Activated naive CD8-positive, alpha-beta T cell treated with anti-CD3 and anti-CD28 coated beads for 36 hours (primary cell): Measurements from ENCODE around the gene CEP131. TPM values are rescaled to one million over a fixed set of nuclear protein-coding genes. Genes with fewer than 3 reads are reported as not detected.

Source experiments
- DNase-seq: peaks from one replicate; pipeline ENCODE4 v3.0.0; 2021
- H3K27ac Mint-ChIP-seq: one replicate; pipeline ENCODE4 v1.8.0; 2022; ENCODE audit warnings: mild to moderate bottlenecking, moderate library complexity, mixed read lengths
- H3K27me3 Mint-ChIP-seq: one replicate; pipeline ENCODE4 v1.8.0; 2022; ENCODE audit warnings: mild to moderate bottlenecking, mixed read lengths
- H3K36me3 Mint-ChIP-seq: one replicate; pipeline ENCODE4 v1.8.0; 2021; ENCODE audit warnings: mild to moderate bottlenecking, mixed read lengths
- H3K4me1 Mint-ChIP-seq: one replicate; pipeline ENCODE4 v1.8.0; 2021; ENCODE audit warnings: mixed read lengths
- H3K4me3 Mint-ChIP-seq: one replicate; pipeline ENCODE4 v1.8.0; 2022; ENCODE audit warnings: mild to moderate bottlenecking, moderate library complexity, mixed read lengths
- H3K9me3 Mint-ChIP-seq: one replicate; pipeline ENCODE4 v1.8.0; 2022; ENCODE audit warnings: mixed read lengths
- total RNA-seq, 2 experiments: library from RNA; stranded (reverse); gene quantifications; one replicate each; pipeline ENCODE4 v1.2.3, GENCODE V29; 2021

Gene CEP131
- total RNA-seq, 2 experiments from 2014 or later, result 8.6 to 10.2 TPM

- Mint-ChIP-seq H3K9me3 (no peaks in the 10 kb centered on the region), H3K36me3 (no peaks in the 10 kb centered on the region), H3K27ac (no peak overlapping the region), H3K4me1 (no peaks in the 10 kb centered on the region), H3K4me3 (no peak overlapping the region), H3K27me3 (no peaks in the 10 kb centered on the region)
- no peak for DNase-seq
Observed at GRCh38 chr17:81194941-81195901, 27.5 kb downstream of the CEP131 start.

GRCh38 chr17:81194225-81194760 is 28.5 kb downstream of the CEP131 start:
- no peaks in the 10 kb centered on the region for H3K27me3 Mint-ChIP-seq
- H3K36me3 Mint-ChIP-seq, result no peaks in the 10 kb centered on the region
- no peak overlapping the region for H3K4me3 Mint-ChIP-seq
- no peak overlapping the region for H3K27ac Mint-ChIP-seq
- H3K4me1 Mint-ChIP-seq, result no peaks in the 10 kb centered on the region
- H3K9me3 Mint-ChIP-seq, result no peaks in the 10 kb centered on the region
- DNase-seq, result no peak

- DNase-seq, result no peak
- H3K36me3 Mint-ChIP-seq, result no peaks in the 10 kb centered on the region
- no peaks in the 10 kb centered on the region for H3K27me3 Mint-ChIP-seq
- no peaks in the 10 kb centered on the region for H3K9me3 Mint-ChIP-seq
- H3K4me3 Mint-ChIP-seq, result no peak overlapping the region
- no peaks in the 10 kb centered on the region for H3K4me1 Mint-ChIP-seq
- no peak overlapping the region for H3K27ac Mint-ChIP-seq
Observed at GRCh38 chr17:81193470-81194224, 29.1 kb downstream of the CEP131 start.

- H3K9me3 Mint-ChIP-seq, result no peaks in the 10 kb centered on the region
- no peak overlapping the region for H3K27ac Mint-ChIP-seq
- no peak overlapping the region for H3K4me3 Mint-ChIP-seq
- no peak for DNase-seq
- no peaks in the 10 kb centered on the region for H3K36me3 Mint-ChIP-seq
- no peaks in the 10 kb centered on the region for H3K27me3 Mint-ChIP-seq
- H3K4me1 Mint-ChIP-seq, result no peaks in the 10 kb centered on the region
Observed at GRCh38 chr17:81193051-81193410, 29.7 kb downstream of the CEP131 start.

GRCh38 chr17:81192386-81193050 is 30.2 kb downstream of the CEP131 start:
- DNase-seq, result no peak
- Mint-ChIP-seq H3K4me1 (no peaks in the 10 kb centered on the region), H3K27me3 (no peaks in the 10 kb centered on the region), H3K36me3 (no peaks in the 10 kb centered on the region), H3K27ac (no peak overlapping the region), H3K4me3 (no peak overlapping the region), H3K9me3 (no peaks in the 10 kb centered on the region)

GRCh38 chr17:81191646-81192045 is 31.1 kb downstream of the CEP131 start:
- Mint-ChIP-seq H3K9me3 (no peaks in the 10 kb centered on the region), H3K36me3 (no peaks in the 10 kb centered on the region), H3K27ac (no peak overlapping the region), H3K4me3 (no peak overlapping the region), H3K4me1 (no peaks in the 10 kb centered on the region), H3K27me3 (no peaks in the 10 kb centered on the region)
- no peak for DNase-seq

- Mint-ChIP-seq H3K27me3 (no peaks in the 10 kb centered on the region), H3K27ac (no peak overlapping the region), H3K36me3 (no peaks in the 10 kb centered on the region), H3K4me3 (no peak overlapping the region), H3K4me1 (no peaks in the 10 kb centered on the region), H3K9me3 (no peaks in the 10 kb centered on the region)
- no peak for DNase-seq
Observed at GRCh38 chr17:81191116-81191515, 31.6 kb downstream of the CEP131 start.

GRCh38 chr17:81190591-81190990 is 32.2 kb downstream of the CEP131 start:
- no peaks in the 10 kb centered on the region for H3K4me1 Mint-ChIP-seq
- DNase-seq, result no peak
- no peaks in the 10 kb centered on the region for H3K27me3 Mint-ChIP-seq
- H3K9me3 Mint-ChIP-seq, result no peaks in the 10 kb centered on the region
- H3K36me3 Mint-ChIP-seq, result no peaks in the 10 kb centered on the region
- H3K27ac Mint-ChIP-seq, result no peak overlapping the region
- H3K4me3 Mint-ChIP-seq, result no peak overlapping the region

- no peak for DNase-seq
- Mint-ChIP-seq H3K4me1 (no peaks in the 10 kb centered on the region), H3K4me3 (no peak overlapping the region), H3K9me3 (no peaks in the 10 kb centered on the region), H3K27ac (no peak overlapping the region), H3K27me3 (no peaks in the 10 kb centered on the region), H3K36me3 (no peaks in the 10 kb centered on the region)
Observed at GRCh38 chr17:81189670-81190530, 32.9 kb downstream of the CEP131 start.

GRCh38 chr17:81189016-81189415 is 33.7 kb downstream of the CEP131 start:
- Mint-ChIP-seq H3K4me1 (no peaks in the 10 kb centered on the region), H3K27me3 (no peaks in the 10 kb centered on the region), H3K9me3 (no peaks in the 10 kb centered on the region), H3K4me3 (no peak overlapping the region), H3K36me3 (no peaks in the 10 kb centered on the region), H3K27ac (no peak overlapping the region)
- DNase-seq, result no peak

GRCh38 chr17:81188491-81188840 is 34.3 kb downstream of the CEP131 start:
- H3K9me3 Mint-ChIP-seq, result no peaks in the 10 kb centered on the region
- no peaks in the 10 kb centered on the region for H3K27me3 Mint-ChIP-seq
- no peaks in the 10 kb centered on the region for H3K4me1 Mint-ChIP-seq
- H3K4me3 Mint-ChIP-seq, result no peak overlapping the region
- H3K27ac Mint-ChIP-seq, result no peak overlapping the region
- DNase-seq, result no peak
- no peaks in the 10 kb centered on the region for H3K36me3 Mint-ChIP-seq

GRCh38 chr17:81187586-81188490 is 34.9 kb downstream of the CEP131 start:
- H3K4me3 Mint-ChIP-seq, result no peak overlapping the region
- H3K27me3 Mint-ChIP-seq, result no peaks in the 10 kb centered on the region
- H3K36me3 Mint-ChIP-seq, result no peaks in the 10 kb centered on the region
- no peak overlapping the region for H3K27ac Mint-ChIP-seq
- DNase-seq, result no peak
- no peaks in the 10 kb centered on the region for H3K9me3 Mint-ChIP-seq
- H3K4me1 Mint-ChIP-seq, result no peaks in the 10 kb centered on the region

GRCh38 chr17:81187120-81187519 is 35.6 kb downstream of the CEP131 start:
- no peaks in the 10 kb centered on the region for H3K36me3 Mint-ChIP-seq
- H3K27ac Mint-ChIP-seq, result no peak overlapping the region
- H3K27me3 Mint-ChIP-seq, result no peaks in the 10 kb centered on the region
- no peaks in the 10 kb centered on the region for H3K4me1 Mint-ChIP-seq
- H3K9me3 Mint-ChIP-seq, result no peaks in the 10 kb centered on the region
- no peak overlapping the region for H3K4me3 Mint-ChIP-seq
- DNase-seq, result no peak

- H3K27ac Mint-ChIP-seq, result no peak overlapping the region
- no peaks in the 10 kb centered on the region for H3K4me1 Mint-ChIP-seq
- no peaks in the 10 kb centered on the region for H3K9me3 Mint-ChIP-seq
- H3K4me3 Mint-ChIP-seq, result no peak overlapping the region
- no peaks in the 10 kb centered on the region for H3K36me3 Mint-ChIP-seq
- no peaks in the 10 kb centered on the region for H3K27me3 Mint-ChIP-seq
- no peak for DNase-seq
Observed at GRCh38 chr17:81186203-81186602, 36.6 kb downstream of the CEP131 start.
